Measurements from ENCODE around the gene SERINC1.
"Not testable (repeated sequence)": the region's sequence is repeated elsewhere in the genome, so short reads cannot be mapped to it uniquely, and the experiment has no call there.

Gene SERINC1

DNA sequence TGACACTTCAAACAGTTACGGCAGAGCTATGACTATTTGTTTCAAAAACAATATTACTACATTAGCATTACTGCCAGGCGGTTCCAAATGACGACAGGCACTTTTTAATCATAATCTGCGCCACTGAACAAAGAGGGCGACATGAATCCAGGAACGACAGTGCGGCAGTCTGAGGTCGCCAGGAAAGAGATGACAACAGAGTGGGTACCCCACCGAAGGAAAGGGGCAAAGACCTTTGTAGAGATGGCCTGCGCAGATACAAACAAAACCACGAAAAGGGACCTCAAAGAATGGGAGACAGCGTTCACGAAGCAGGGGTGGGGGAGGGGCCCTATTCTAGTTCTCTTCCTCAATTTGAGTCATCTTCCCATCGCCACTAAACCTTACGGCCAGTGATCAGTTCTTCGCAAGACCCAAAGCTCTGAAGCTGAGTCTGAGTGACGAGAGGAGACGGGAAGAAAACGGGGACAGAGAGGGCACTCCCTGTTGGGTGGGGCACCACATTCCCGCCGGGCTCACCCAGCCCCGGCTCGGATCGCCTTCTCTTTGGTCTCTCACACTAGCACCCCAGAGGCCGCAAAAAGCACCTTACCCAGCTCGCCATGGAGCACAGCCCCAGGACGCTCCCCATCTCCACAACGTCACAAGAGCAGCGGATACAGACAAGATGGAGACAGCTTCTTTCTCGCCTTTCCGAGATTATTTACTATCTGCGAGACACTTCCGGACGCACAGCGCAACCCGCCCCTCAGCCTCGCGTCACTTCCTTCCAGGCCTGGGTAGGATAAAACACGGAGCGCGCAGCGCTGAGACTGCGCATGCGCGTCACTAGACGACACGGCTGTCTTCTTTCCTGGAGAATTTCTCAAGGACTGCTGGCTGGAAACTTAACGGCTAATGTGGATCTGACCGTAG lies at the start of gene SERINC1:
SERINC1 (minus strand) TSS at position 701 of the 915 bp plus-strand sequence; CDS start at position 631, 70 bp downstream.
- Histone ChIP-seq H3K9ac (ENCODE audit: low read depth, low read length) (peak within 1 kb of the TSS; percentile 75), H3K27me3 (ENCODE audit: insufficient read depth, low read length, poor library complexity) (no peaks in the 10 kb centered on the region), H3K27ac (ENCODE audit: low read length) (peak within 1 kb of the TSS; percentile 92), H3K9me3 (ENCODE audit: insufficient read depth, low read length, severe bottlenecking) (no peaks in the 10 kb centered on the region), H3K4me3 (ENCODE audit: low read depth in 1 of 2, low read length in 2 of 2) (peak within 1 kb of the TSS; percentile 71 to 78), H4K20me1 (ENCODE audit: insufficient read depth, low read length) (peaks cover 19% of the 10 kb centered on the region), H3K4me2 (ENCODE audit: insufficient read depth, low read length) (peak within 1 kb of the TSS; percentile 69), H3K79me2 (ENCODE audit: insufficient read depth, low read length) (peaks cover 62% of the 10 kb centered on the region), H2AFZ (ENCODE audit: low read depth, low read length) (peak within 1 kb of the TSS; percentile 91), H3K4me1 (ENCODE audit: insufficient read depth, low read length) (peaks cover 23% of the 10 kb centered on the region), H3K36me3 (ENCODE audit: insufficient read depth, low read length) (peaks cover 3% of the 10 kb centered on the region; the same call in 1 of the 2 replicates)
- DNase-seq (peak; percentile 92), ATAC-seq (ENCODE audit: insufficient read depth, low read depth) (peak; percentile 98)
- TF ChIP-seq, protein P1, sequence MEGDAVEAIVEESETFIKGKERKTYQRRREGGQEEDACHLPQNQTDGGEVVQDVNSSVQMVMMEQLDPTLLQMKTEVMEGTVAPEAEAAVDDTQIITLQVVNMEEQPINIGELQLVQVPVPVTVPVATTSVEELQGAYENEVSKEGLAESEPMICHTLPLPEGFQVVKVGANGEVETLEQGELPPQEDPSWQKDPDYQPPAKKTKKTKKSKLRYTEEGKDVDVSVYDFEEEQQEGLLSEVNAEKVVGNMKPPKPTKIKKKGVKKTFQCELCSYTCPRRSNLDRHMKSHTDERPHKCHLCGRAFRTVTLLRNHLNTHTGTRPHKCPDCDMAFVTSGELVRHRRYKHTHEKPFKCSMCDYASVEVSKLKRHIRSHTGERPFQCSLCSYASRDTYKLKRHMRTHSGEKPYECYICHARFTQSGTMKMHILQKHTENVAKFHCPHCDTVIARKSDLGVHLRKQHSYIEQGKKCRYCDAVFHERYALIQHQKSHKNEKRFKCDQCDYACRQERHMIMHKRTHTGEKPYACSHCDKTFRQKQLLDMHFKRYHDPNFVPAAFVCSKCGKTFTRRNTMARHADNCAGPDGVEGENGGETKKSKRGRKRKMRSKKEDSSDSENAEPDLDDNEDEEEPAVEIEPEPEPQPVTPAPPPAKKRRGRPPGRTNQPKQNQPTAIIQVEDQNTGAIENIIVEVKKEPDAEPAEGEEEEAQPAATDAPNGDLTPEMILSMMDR (IDR thresholded peaks at IDR 0.05; ENCODE audit: borderline replicate concordance, extremely low read depth, low read length, poor library complexity, severe bottlenecking): peak; percentile 4
- TF ChIP-seq EZH2 (IDR thresholded peaks at IDR 0.05; ENCODE audit: borderline replicate concordance, low read depth, low read length, severe bottlenecking): no peak

DNA sequence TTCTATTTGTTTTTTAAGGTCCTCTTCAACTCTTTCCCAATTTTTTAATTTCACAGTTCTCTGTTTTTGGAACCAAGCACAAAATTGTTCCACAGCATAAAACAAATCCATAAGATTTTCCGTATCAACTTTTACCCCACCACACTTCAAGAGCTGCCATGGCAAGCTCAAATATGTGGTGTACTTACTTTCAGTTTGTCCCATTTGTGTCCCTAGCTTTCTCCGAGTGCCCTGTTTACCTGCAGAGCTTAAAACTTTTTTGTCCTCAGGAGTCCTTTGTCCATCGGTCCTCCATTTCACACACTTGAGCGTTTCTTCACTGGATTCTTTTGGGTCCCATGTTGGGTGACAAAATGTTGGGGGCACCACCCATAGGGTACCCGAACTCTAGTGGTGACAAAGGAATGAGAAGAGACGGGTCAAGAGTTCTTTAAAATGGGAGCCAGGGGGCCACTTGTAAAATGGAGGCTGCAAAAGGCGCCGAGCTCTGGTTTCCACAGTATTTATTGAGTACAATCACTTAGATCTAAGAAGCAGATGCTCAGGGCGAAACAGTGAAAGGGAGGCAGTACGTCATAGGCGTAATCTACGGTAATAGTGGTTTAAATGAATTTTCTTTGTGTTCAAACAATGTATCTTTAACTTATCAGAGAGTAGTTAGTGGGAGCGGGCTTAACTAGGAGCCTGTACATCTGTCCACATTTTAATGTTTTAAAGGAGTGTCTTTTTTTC lies 39.8 kb upstream of the SERINC1 start:
- ATAC-seq (ENCODE audit: insufficient read depth, low read depth) (no peak), DNase-seq (no peak)
- Histone ChIP-seq H3K4me2 (ENCODE audit: insufficient read depth, low read length) (no peak overlapping the region), H3K36me3 (ENCODE audit: insufficient read depth, low read length) (no peaks in the 10 kb centered on the region), H3K9ac (ENCODE audit: low read depth, low read length) (no peak overlapping the region), H3K4me3 (ENCODE audit: low read depth in 1 of 2, low read length in 2 of 2) (no peak overlapping the region), H3K79me2 (ENCODE audit: insufficient read depth, low read length) (no peaks in the 10 kb centered on the region), H3K9me3 (ENCODE audit: insufficient read depth, low read length, severe bottlenecking) (no peaks in the 10 kb centered on the region), H2AFZ (ENCODE audit: low read depth, low read length) (no peak overlapping the region), H3K27ac (ENCODE audit: low read length) (no peak overlapping the region), H4K20me1 (ENCODE audit: insufficient read depth, low read length) (no peaks in the 10 kb centered on the region), H3K27me3 (ENCODE audit: insufficient read depth, low read length, poor library complexity) (no peaks in the 10 kb centered on the region), H3K4me1 (ENCODE audit: insufficient read depth, low read length) (no peaks in the 10 kb centered on the region)
- no peak for TF ChIP-seq EZH2 (IDR thresholded peaks at IDR 0.05; ENCODE audit: borderline replicate concordance, low read depth, low read length, severe bottlenecking)
- TF ChIP-seq, protein P1 (IDR thresholded peaks at IDR 0.05; ENCODE audit: borderline replicate concordance, extremely low read depth, low read length, poor library complexity, severe bottlenecking): no peak

DNA sequence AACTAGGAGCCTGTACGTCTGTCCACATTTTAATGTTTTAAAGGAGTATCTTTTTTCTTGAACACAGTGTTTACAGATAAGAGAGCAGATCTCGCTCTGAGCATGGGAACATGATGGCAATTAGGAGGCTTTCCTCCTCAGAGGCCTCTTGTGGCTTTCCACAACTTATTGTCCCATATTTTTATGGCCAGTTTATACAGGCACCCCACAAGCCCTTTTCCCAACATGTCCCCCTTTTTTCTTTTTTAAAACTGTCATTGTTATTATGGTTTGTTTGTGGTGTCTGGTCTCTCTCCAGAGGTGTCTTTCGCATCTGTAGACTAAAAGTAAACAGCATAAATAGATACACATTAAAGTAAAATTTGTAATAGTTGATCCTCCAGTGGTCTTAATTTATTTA lies 33.6 kb upstream of the SERINC1 start:
- not testable (repeated sequence) for H4K20me1 ChIP-seq (ENCODE audit: insufficient read depth, low read length); H3K4me1 ChIP-seq (ENCODE audit: insufficient read depth, low read length); H3K4me3 ChIP-seq (ENCODE audit: low read depth in 1 of 2, low read length in 2 of 2); H3K79me2 ChIP-seq (ENCODE audit: insufficient read depth, low read length); DNase-seq; H3K36me3 ChIP-seq (ENCODE audit: insufficient read depth, low read length); H3K27me3 ChIP-seq (ENCODE audit: insufficient read depth, low read length, poor library complexity); H3K27ac ChIP-seq (ENCODE audit: low read length); H3K4me2 ChIP-seq (ENCODE audit: insufficient read depth, low read length); ATAC-seq (ENCODE audit: insufficient read depth, low read depth); H2AFZ ChIP-seq (ENCODE audit: low read depth, low read length); H3K9ac ChIP-seq (ENCODE audit: low read depth, low read length)
- H3K9me3 ChIP-seq (ENCODE audit: insufficient read depth, low read length, severe bottlenecking): peaks cover 19% of the 10 kb centered on the region

DNA sequence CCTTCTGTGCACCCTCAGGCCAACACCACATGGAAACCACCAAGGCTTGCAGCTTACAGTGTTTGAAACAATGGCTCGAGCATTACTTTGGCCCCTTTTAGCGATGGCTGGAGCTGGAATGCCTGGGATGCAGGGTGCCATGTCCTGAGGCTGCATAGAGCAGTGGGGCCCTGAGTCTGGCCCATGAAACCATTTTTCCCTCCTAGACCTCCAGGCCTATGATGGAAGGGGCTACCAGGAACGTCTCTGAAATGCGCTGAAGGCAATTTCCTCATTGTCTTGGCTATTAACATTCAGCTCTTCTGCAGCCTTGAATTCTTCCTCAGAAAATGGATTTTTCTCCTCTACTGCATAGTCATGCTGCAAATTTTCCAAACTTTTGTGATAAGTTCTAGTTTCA lies 29.9 kb upstream of the SERINC1 start:
- Histone ChIP-seq H3K9me3 (ENCODE audit: insufficient read depth, low read length, severe bottlenecking) (peaks cover 19% of the 10 kb centered on the region), H3K79me2 (ENCODE audit: insufficient read depth, low read length) (no peaks in the 10 kb centered on the region), H2AFZ (ENCODE audit: low read depth, low read length) (no peak overlapping the region), H3K27ac (ENCODE audit: low read length) (no peak overlapping the region), H4K20me1 (ENCODE audit: insufficient read depth, low read length) (no peaks in the 10 kb centered on the region), H3K36me3 (ENCODE audit: insufficient read depth, low read length) (no peaks in the 10 kb centered on the region), H3K4me1 (ENCODE audit: insufficient read depth, low read length) (no peaks in the 10 kb centered on the region), H3K4me3 (ENCODE audit: low read depth in 1 of 2, low read length in 2 of 2) (no peak overlapping the region), H3K9ac (ENCODE audit: low read depth, low read length) (no peak overlapping the region), H3K4me2 (ENCODE audit: insufficient read depth, low read length) (no peak overlapping the region), H3K27me3 (ENCODE audit: insufficient read depth, low read length, poor library complexity) (no peaks in the 10 kb centered on the region)
- TF ChIP-seq, protein P1 (IDR thresholded peaks at IDR 0.05; ENCODE audit: borderline replicate concordance, extremely low read depth, low read length, poor library complexity, severe bottlenecking): no peak
- no peak for TF ChIP-seq EZH2 (IDR thresholded peaks at IDR 0.05; ENCODE audit: borderline replicate concordance, low read depth, low read length, severe bottlenecking)
- ATAC-seq (ENCODE audit: insufficient read depth, low read depth) (no peak), DNase-seq (no peak)
